T-helper 2 cell (primary cell): ENCODE data around the gene COA3.

Experiments
- DNase-seq, 5 experiments: peaks; one replicate each; pipeline versions ENCODE4 v3.0.0 to v3.0.0-alpha.2; 2012 to 2022

The COA3 gene

GRCh38 chr17:42817866-42818265 is 19.4 kb upstream of the COA3 start:
- DNase-seq: no peak

- no peak for DNase-seq
Observed at GRCh38 chr17:42814633-42815399, 16.3 kb upstream of the COA3 start.

- no peak for DNase-seq
Observed at GRCh38 chr17:42809250-42809649, 10.7 kb upstream of the COA3 start.

DNA sequence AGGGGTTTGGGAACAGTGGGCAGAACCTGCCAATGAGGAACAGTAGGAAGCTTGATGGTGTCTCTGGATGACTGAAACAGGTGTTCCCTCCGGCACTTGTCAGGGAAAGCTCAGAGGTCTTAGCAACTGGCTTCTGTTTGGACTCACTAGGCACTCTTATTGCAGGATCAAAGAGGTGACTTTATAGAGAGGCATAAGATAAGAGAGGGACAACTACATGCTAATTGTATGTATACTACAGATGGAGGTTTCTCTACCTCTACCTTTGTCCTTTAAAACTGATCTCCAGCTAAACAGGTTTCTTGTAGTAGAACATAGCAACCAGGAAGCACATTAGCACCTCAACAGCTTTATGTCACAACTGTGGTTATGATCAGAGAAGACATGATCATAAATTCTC is 7.7 kb upstream of the COA3 start:
- DNase-seq: no peak

DNA sequence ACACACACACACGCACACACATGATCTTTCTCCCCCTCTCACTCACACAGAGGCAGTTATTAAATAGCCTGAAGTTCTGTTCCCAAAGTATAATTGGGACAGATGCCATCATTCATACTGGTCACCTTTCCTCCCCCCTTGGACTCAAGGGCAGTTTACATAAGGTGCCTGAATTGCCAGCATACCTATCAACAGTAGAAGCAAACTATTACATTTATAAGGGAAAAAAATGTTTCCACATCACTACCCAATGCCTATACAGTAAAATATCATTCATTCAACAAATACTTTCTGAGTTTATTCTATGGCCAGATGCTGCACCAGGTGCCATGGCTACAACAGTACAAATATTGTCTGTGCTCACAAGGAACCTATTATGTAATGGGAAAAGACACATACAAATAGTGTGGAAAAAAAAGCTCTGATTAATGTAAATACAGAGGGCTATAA is 6.4 kb upstream of the COA3 start:
- DNase-seq: no peak

DNA sequence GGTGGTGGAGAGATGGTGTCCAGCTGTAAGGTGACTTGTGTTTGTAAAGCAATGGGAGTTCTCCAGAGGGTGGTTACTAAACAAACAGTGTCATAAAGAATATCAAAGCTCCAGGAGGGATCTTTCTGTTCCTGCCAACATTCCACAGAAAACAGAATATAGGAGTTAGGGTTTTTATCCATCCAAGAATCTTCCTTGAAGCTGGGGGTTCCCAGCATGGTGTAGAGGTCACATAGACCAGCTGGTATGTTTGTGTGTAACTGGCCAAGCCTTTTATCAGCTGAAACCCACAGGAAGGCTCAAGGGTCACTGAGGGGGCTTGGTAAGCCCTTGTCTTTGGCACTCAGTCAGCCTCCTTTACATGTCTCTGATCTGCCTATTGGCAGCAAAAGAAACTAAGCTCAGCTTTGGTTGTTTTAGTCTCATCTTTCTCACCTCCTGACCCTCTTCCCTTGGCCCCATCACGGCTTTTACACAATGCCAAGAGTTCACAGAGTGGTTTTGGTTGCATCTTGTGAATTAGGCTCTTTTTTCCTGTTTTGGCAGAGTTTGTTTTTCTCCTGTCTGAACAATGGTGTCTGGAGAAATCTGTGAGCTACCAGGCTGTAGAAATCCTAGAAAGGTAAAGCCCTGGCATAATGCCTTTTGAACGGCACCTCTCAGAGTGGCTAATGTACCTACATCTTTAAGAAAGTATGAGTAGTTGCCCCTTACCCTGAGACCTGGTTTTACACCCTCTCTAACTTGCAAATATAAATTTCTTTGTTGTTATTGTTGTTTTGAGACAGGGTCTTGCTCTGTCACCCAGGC is 4.8 kb upstream of the COA3 start:
- no peak for DNase-seq

GRCh38 chr17:42798011-42798382 is 507 bp downstream of the COA3 start:
- no peak for DNase-seq

DNA sequence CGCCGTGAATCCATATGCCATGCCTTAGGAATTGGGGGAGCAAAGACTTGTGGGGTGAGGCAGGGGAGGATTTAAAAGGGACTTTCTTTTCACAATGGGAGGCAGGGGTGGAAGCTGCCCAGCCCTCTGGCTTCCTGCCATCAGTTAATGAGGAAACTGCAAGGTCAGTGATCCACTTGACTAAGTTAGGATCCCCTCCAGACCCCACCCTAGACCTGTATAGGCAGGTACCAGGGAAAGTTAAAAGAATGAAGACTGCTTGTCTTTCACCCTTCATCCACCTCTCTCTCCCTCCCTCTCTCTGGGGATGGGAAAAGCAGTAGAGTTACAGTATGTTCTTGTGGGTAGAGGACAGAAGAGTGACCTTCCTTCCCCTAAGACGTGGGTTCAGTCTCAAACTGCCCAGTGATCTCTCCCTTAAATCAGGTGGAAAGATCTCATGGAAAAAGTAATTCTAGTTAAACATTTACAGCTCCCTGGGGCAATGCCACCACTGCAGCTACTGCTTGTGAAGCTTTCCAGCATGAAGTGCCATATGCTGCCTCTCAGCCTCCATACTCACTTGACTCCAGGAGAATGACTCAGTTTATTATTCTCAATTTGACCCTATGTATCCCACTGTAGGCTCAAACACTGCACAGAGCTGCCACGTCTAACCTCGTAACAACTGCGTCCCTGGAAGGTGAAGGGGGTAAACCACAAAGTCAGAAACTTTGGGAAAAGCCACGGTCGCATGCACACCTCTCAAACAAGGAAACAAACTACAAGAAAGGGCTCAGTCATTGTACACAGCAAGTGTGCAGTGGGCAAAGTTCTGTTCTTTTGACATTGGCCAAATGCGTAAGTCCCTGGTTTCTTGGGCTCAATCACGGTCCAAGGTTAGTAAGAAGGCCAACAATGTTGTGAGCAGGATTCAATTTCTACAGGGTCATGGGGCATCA is 1.2 kb downstream of the COA3 start:
- DNase-seq: no peak

- no peak for DNase-seq
Observed at GRCh38 chr17:42796066-42796758, 2.3 kb downstream of the COA3 start.

GRCh38 chr17:42795465-42795864 is 3.0 kb downstream of the COA3 start:
- DNase-seq: no peak

DNA sequence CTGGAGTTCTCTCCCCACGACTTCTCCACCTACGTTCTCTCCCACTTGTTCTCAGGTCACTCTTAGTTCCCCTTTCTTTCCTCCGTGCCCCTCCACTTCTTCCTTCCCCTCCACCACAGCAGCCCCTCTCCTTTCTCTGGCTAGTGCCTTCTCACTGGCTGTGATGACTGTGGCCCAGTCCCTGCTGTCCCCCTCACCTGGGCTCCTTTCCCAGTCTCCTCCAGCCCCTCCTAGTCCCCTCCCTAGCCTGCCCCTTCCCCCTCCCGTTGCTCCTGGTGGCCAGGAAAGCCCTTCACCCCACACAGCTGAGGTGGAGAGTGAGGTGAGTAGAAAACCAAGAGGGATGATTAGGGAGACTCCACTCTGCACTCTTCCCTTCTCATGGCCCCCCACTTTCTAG is 3.4 kb downstream of the COA3 start:
- DNase-seq: no peak

- DNase-seq: no peak
Observed at GRCh38 chr17:42792545-42792944, 6.0 kb downstream of the COA3 start.

GRCh38 chr17:42791948-42792347 is 6.6 kb downstream of the COA3 start:
- no peak for DNase-seq

DNA sequence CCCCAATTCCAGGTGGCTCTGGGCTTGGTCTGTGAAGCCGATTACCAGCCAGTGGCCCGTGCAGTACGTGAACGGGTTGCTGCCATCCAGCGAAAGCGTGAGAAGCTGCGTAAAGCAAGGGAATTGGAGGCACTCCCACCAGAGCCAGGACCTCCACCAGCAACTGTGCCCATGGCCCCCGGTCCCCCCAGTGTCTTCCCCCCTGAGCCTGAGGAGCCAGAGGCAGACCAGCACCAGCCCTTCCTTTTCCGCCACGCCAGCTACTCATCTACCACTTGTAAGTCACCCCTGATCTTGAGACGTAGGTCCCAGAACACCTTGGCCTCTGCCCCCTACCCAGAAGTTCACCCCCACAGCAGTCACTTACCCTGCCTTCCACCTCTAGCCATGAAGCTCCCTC is 11.2 kb downstream of the COA3 start:
- no peak for DNase-seq

DNA sequence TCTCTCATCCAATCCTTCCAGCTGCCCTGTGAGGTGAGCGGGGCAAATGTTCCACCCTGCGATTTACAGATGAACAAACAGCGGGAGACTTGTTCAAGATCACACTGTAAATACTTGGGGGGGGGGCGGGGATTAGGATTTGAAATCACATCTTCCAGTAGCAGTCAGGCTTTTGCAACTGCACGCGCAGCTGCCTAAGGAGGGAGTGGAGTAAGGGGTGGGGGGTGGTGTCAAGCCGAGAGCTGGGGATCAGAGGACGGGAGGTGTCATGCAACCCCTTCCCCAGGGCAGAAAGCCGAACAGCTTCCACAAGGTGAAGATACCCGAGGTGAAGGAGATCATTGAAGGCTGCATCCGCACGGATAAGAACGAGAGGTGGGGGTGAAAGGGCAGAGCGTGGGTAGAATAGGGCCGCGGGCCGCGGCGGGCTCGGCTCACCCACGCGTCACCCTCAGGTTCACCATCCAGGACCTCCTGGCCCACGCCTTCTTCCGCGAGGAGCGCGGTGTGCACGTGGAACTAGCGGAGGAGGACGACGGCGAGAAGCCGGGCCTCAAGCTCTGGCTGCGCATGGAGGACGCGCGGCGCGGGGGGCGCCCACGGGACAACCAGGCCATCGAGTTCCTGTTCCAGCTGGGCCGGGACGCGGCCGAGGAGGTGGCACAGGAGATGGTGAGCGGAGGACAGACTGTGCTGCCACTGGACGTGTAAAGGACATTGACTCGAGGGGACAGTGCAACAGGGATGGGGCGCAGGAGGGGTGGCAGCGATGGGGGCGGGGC is 13.5 kb downstream of the COA3 start:
- peak in 1 of 5 experiments; percentile 15 for DNase-seq

DNA sequence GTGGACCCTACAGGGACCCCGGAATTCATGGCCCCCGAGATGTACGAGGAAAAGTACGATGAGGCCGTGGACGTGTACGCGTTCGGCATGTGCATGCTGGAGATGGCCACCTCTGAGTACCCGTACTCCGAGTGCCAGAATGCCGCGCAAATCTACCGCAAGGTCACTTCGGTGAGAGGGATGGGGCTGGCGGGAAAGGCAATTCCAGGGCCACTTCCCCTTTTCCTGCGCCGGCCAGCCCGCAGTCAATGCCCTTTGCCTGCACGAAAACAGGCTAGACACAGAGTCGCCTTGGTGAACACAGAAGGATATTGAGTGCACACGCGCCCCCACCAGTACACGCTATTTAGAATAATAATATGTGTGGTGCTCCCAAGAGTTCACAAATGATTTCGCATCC is 14.1 kb downstream of the COA3 start:
- no peak for DNase-seq

DNA sequence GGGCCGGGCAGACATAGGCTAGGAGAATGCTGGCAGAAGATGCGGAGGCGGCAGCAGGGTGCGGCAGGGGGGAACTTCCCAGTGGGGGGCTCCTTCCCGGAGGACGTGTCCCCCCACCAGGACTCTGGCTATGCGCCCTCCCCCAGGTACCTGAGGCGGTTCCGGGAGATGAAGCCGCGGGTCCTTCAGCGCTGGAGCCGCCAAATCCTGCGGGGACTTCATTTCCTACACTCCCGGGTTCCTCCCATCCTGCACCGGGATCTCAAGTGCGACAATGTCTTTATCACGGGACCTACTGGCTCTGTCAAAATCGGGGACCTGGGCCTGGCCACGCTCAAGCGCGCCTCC is 14.7 kb downstream of the COA3 start:
- DNase-seq: no peak

DNA sequence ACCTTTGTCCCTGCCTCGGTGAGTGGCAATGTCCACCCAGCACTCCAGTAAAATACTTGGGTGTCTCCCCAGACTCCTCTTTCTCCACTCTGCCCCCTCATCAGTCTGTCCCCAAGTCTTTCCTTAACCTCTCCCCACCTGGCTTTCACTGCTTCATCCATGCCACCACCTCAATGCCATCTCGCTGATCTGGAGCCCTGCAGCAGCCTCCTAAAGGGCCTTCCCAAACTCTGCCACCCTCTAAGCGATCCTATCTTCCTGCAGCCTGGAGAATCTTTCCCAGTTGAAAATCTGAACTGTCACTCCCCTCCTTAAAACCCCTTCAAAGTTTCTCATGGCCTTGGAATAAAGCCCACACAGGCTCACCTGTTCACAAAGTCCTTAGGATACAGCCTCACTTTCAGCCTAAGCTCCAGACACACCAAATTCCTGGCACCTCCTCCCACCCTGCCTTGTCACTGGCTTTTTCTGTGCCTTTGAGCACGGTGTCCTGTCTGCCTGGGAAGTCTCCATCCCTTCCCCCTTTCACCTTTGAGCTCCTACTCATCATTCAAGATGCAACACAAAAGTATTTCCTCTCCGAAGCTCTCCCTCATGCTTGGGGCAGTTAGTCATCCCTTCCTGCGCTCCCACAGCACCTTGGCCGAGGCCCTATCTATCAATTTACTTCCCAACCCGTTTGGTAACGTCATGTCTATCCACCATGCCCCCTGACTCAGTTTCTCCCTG is 15.3 kb downstream of the COA3 start:
- DNase-seq: no peak

- DNase-seq: no peak
Observed at GRCh38 chr17:42782166-42783061, 16.1 kb downstream of the COA3 start.

GRCh38 chr17:42781639-42782165 is 16.8 kb downstream of the COA3 start:
- no peak for DNase-seq
